ENCODE data around the gene DPM3.

GRCh38 chr1:155105604-155106011 lies 34.7 kb downstream of the DPM3 start:
- no peak for TF ChIP-seq CTCF (IDR thresholded peaks at IDR 0.05; ENCODE audit: extremely low read depth in 1 of 2, insufficient read depth in 1 of 2, low read depth in 1 of 2, low read length in 2 of 2)
- TF ChIP-seq POLR2A (IDR thresholded peaks at IDR 0.05; ENCODE audit: low read depth, low read length) = no peak
- TF ChIP-seq EZH2 (IDR thresholded peaks at IDR 0.05; ENCODE audit: borderline replicate concordance, low read depth, low read length, severe bottlenecking) = no peak
- no peak for TF ChIP-seq POLR2AphosphoS5 (IDR thresholded peaks at IDR 0.05; ENCODE audit: insufficient read depth, low read depth, low read length)
- TF ChIP-seq MYC (IDR thresholded peaks at IDR 0.05; ENCODE audit: low read depth, low read length) = no peak
- TF ChIP-seq JUN (IDR thresholded peaks at IDR 0.05; ENCODE audit: borderline replicate concordance, insufficient read depth, insufficient read length, low read depth) = no peak

Measured in endothelial cell of umbilical vein (primary cell).